HepG2 (cell line): ENCODE data around the gene TM9SF3. TPM values are rescaled to one million over a fixed set of nuclear protein-coding genes. Genes with fewer than 3 reads are reported as not detected.

Source experiments
- KIAA2018 ChIP-seq: sonication (generic); formaldehyde crosslinking; IDR thresholded peaks from 2 replicates; pipeline ENCODE4 v1.5.0; 2020; ENCODE audit warnings: mild to moderate bottlenecking, missing genetic modification reagents, borderline replicate concordance
- TBX3 ChIP-seq: fragments of 450-650 bp; IDR thresholded peaks from 2 replicates; pipeline ENCODE4 v1.6.1; 2017; ENCODE audit warnings: antibody characterized with exemption, mild to moderate bottlenecking, inconsistent platforms, borderline replicate concordance
- ZMYM2 ChIP-seq: sonication (generic); formaldehyde crosslinking; IDR thresholded peaks from 2 replicates; pipeline ENCODE4 v1.8.0; 2022; ENCODE audit warnings: mild to moderate bottlenecking, missing genetic modification reagents
- ZNF235 ChIP-seq: sonication (generic); formaldehyde crosslinking; IDR thresholded peaks from 2 replicates; pipeline ENCODE4 v1.8.1; 2023; ENCODE audit warnings: mild to moderate bottlenecking, missing genetic modification reagents, borderline replicate concordance
- ZNF256 ChIP-seq: sonication (generic); formaldehyde crosslinking; conservative IDR thresholded peaks from 2 replicates; pipeline ENCODE4 v1.4.0; 2020; ENCODE audit warnings: missing genetic modification reagents
- ZNF414 ChIP-seq: sonication (generic); formaldehyde crosslinking; IDR thresholded peaks from 2 replicates; pipeline ENCODE4 v1.5.0; 2020; ENCODE audit warnings: missing genetic modification reagents
- ZNF530 ChIP-seq: sonication (generic); formaldehyde crosslinking; IDR thresholded peaks from 2 replicates; pipeline ENCODE4 v1.5.0; 2020; ENCODE audit warnings: low read depth, mild to moderate bottlenecking, missing genetic modification reagents
- ZNF597 ChIP-seq: sonication (generic); formaldehyde crosslinking; IDR thresholded peaks from 2 replicates; pipeline ENCODE4 v1.5.0; 2020; ENCODE audit warnings: missing genetic modification reagents
- polyA plus RNA-seq, 8 experiments: library from polyadenylated mRNA; depleted of rRNA in 3 of 8; stranded (reverse) in 7 of 8; unstranded in 1 of 8; fragments of >200 nt; fragmentation: Illumina TruSeq in 4 of 8; extraction: Trizol in 4 of 8; gene quantifications; 2 replicates each; pipeline versions ENCODE4 v1.2.1 to v1.2.3, GENCODE V29; 2011 to 2016; ENCODE audit warnings: low read depth in 4 of 8, missing spikeins in 1 of 8, mixed read lengths in 1 of 8; ENCODE audit not compliant: insufficient read depth in 1 of 8
- total RNA-seq, 5 experiments: library from RNA; depleted of rRNA; stranded (reverse); fragments of >200 nt; fragmentation: Illumina TruSeq; extraction: Trizol; gene quantifications; 2 replicates each; pipeline ENCODE4 v1.2.3, GENCODE V29; 2016; ENCODE audit warnings: low read depth in 1 of 5
- TF ChIP-seq, protein P1 (sequence below): sonication (generic); formaldehyde crosslinking; IDR thresholded peaks from 2 replicates; pipeline ENCODE4 v1.9.0; 2022; ENCODE audit warnings: missing genetic modification reagents, mild to moderate bottlenecking, borderline replicate concordance
- TF ChIP-seq, protein P2 (sequence below): conservative IDR thresholded peaks from 2 replicates; pipeline ENCODE4 v1.6.1; 2018; ENCODE audit warnings: missing genetic modification reagents
- TF ChIP-seq, protein P3 (sequence below): sonication (generic); formaldehyde crosslinking; IDR thresholded peaks from 2 replicates; pipeline ENCODE4 v1.5.0; 2020; ENCODE audit warnings: mild to moderate bottlenecking, missing genetic modification reagents, moderate library complexity

The TM9SF3 gene
- total and polyA plus RNA-seq, 2 of the 13 experiments (the other 11 are each of a cell fraction or from before 2014, with no cell fraction given): 43.8 to 120 TPM

DNA sequence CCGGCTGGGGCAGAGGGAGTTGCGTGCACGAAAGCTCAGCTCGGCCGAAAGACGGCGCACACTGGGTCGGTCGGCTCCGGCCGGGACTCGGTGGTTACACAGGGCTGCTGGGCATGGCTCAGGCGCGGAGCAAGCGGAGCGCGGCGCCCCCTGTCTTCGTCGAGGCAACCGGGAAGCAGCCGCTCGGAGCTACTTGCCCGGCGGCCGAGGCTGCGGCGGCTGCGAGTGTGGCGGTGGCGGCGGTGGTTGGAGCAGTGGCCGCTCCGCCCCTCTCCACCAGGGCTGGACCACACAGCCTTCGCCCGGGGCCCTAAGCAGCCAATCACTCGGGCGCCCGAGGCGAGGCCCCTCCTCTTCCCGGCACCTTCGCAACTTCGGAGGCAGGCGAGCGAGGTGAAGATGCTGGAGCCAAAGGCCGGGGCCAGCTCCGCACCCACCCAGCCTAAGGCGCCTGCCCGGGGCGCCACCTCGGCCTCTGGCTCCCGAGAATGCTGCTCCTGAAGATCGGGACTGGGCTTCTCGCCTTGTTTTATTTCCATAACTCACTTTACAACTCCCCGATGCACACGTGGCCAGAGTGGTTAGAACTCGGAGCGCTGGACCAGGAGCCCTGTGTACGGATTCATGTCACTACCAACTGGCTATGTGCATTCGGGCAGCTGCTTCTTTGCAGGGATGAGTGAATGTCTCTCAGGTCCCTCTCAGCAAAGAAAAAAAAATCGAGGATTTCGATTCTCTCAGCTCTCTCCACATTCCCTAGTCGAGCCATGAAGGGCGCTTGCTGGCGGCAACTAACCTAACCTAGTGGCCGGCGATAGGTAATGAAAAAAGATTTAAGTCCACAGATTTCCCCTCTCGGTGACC is 72.9 kb downstream of the TM9SF3 start, which contains the start of gene TLL2 (continued):
- TF ChIP-seq KIAA2018 (no peak), ZNF597 (CRISPR knock-in tag) (no peak), ZNF414 (CRISPR knock-in tag) (peak; percentile 80; the same call in 1 of the 2 replicates), ZNF235 (CRISPR knock-in tag) (peak; percentile 69; the same call in 1 of the 2 replicates), ZMYM2 (CRISPR knock-in tag) (peak; percentile 47; the same call in 1 of the 2 replicates), ZNF256 (CRISPR knock-in tag) (no peak), TBX3 (peak; percentile 84; the same call in 1 of the 2 replicates), ZNF530 (no peak)
- TF ChIP-seq, protein P1, sequence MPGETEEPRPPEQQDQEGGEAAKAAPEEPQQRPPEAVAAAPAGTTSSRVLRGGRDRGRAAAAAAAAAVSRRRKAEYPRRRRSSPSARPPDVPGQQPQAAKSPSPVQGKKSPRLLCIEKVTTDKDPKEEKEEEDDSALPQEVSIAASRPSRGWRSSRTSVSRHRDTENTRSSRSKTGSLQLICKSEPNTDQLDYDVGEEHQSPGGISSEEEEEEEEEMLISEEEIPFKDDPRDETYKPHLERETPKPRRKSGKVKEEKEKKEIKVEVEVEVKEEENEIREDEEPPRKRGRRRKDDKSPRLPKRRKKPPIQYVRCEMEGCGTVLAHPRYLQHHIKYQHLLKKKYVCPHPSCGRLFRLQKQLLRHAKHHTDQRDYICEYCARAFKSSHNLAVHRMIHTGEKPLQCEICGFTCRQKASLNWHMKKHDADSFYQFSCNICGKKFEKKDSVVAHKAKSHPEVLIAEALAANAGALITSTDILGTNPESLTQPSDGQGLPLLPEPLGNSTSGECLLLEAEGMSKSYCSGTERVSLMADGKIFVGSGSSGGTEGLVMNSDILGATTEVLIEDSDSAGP (CRISPR knock-in tag): peak; percentile 79; the same call in 1 of the 2 replicates
- TF ChIP-seq, protein P2, sequence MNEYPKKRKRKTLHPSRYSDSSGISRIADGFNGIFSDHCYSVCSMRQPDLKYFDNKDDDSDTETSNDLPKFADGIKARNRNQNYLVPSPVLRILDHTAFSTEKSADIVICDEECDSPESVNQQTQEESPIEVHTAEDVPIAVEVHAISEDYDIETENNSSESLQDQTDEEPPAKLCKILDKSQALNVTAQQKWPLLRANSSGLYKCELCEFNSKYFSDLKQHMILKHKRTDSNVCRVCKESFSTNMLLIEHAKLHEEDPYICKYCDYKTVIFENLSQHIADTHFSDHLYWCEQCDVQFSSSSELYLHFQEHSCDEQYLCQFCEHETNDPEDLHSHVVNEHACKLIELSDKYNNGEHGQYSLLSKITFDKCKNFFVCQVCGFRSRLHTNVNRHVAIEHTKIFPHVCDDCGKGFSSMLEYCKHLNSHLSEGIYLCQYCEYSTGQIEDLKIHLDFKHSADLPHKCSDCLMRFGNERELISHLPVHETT: 0 out of 2 replicates have a peak, but pooled peaks have one; percentile 25
- TF ChIP-seq, protein P3, sequence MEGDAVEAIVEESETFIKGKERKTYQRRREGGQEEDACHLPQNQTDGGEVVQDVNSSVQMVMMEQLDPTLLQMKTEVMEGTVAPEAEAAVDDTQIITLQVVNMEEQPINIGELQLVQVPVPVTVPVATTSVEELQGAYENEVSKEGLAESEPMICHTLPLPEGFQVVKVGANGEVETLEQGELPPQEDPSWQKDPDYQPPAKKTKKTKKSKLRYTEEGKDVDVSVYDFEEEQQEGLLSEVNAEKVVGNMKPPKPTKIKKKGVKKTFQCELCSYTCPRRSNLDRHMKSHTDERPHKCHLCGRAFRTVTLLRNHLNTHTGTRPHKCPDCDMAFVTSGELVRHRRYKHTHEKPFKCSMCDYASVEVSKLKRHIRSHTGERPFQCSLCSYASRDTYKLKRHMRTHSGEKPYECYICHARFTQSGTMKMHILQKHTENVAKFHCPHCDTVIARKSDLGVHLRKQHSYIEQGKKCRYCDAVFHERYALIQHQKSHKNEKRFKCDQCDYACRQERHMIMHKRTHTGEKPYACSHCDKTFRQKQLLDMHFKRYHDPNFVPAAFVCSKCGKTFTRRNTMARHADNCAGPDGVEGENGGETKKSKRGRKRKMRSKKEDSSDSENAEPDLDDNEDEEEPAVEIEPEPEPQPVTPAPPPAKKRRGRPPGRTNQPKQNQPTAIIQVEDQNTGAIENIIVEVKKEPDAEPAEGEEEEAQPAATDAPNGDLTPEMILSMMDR (CRISPR knock-in tag): peak; percentile 82
